HepG2 (cell line): ENCODE measurements around the gene RAB42. TPM values are rescaled to one million over a fixed set of nuclear protein-coding genes. Genes with fewer than 3 reads are reported as not detected.
A peak's percentile ranks its signal among the peaks of the same experiment; 100 is the strongest.

ENCODE experiments used
- AHDC1 ChIP-seq: sonication (generic); formaldehyde crosslinking; IDR thresholded peaks from 2 replicates; pipeline ENCODE4 v1.5.1; 2020; ENCODE audit warnings: mild to moderate bottlenecking, missing genetic modification reagents, borderline replicate concordance
- BRCA1 ChIP-seq: sonication (generic); formaldehyde crosslinking; IDR thresholded peaks from 2 replicates; pipeline ENCODE4 v1.4.0; 2020; ENCODE audit warnings: missing genetic modification reagents
- CEBPB ChIP-seq: IDR thresholded peaks from 2 replicates; pipeline ENCODE4 v1.6.1; 2011; ENCODE audit warnings: low read depth, low read length, improper control_type of control experiment, borderline replicate concordance
- ELF3 ChIP-seq: IDR thresholded peaks from 2 replicates; pipeline ENCODE4 v1.6.1; 2016; ENCODE audit warnings: missing genetic modification reagents, missing compliant biosample characterization
- MED1 ChIP-seq: sonication (generic); formaldehyde crosslinking; IDR thresholded peaks from 2 replicates; pipeline ENCODE4 v1.4.0; 2020; ENCODE audit warnings: missing genetic modification reagents
- MEF2D ChIP-seq: sonication (generic); formaldehyde crosslinking; IDR thresholded peaks from 2 replicates; pipeline ENCODE4 v1.5.1; 2020; ENCODE audit warnings: mild to moderate bottlenecking, missing genetic modification reagents
- MTERF4 ChIP-seq: sonication (generic); formaldehyde crosslinking; IDR thresholded peaks from 2 replicates; pipeline ENCODE4 v1.8.0; 2023; ENCODE audit warnings: mild to moderate bottlenecking, missing genetic modification reagents
- PCBP1 ChIP-seq: fragments of 200-400 bp; formaldehyde crosslinking; IDR thresholded peaks from 2 replicates; pipeline ENCODE4 v1.6.1; 2017; ENCODE audit warnings: mild to moderate bottlenecking, low read depth, low read length, borderline replicate concordance
- PTBP1 ChIP-seq: fragments of 200-400 bp; formaldehyde crosslinking; IDR thresholded peaks from 2 replicates; pipeline ENCODE4 v1.6.1; 2018; ENCODE audit warnings: low read length, low read depth; ENCODE audit not compliant: poor library complexity, severe bottlenecking
- RAD51 ChIP-seq: fragments of 450-650 bp; IDR thresholded peaks from 2 replicates; pipeline ENCODE4 v1.6.1; 2016; ENCODE audit warnings: borderline replicate concordance
- RARA ChIP-seq: IDR thresholded peaks from 2 replicates; pipeline ENCODE4 v1.6.1; 2016; ENCODE audit warnings: missing genetic modification reagents, missing compliant biosample characterization
- RORA ChIP-seq: sonication (generic); formaldehyde crosslinking; IDR thresholded peaks from 2 replicates; pipeline ENCODE4 v1.5.0; 2020; ENCODE audit warnings: mild to moderate bottlenecking, missing genetic modification reagents, moderate library complexity
- SIX1 ChIP-seq: sonication (generic); formaldehyde crosslinking; IDR thresholded peaks from 2 replicates; pipeline ENCODE4 v1.4.0; 2020; ENCODE audit warnings: missing genetic modification reagents, borderline replicate concordance
- SP1 ChIP-seq, 2 experiments: fragments of 450-650 bp in 1 of 2; sonication (generic) in 1 of 2; formaldehyde crosslinking in 1 of 2; IDR thresholded peaks; 2 replicates each; pipeline versions ENCODE4 v1.4.0 to v1.6.1; 2016 to 2020; ENCODE audit warnings: missing genetic modification reagents in 1 of 2
- TFE3 ChIP-seq: IDR thresholded peaks from 2 replicates; pipeline ENCODE4 v1.6.1; 2016
- ZBTB42 ChIP-seq: sonication (generic); formaldehyde crosslinking; IDR thresholded peaks from 2 replicates; pipeline ENCODE4 v1.5.0; 2020; ENCODE audit warnings: mild to moderate bottlenecking, missing genetic modification reagents
- ZBTB44 ChIP-seq: sonication (generic); formaldehyde crosslinking; IDR thresholded peaks from 2 replicates; pipeline ENCODE4 v1.4.0; 2020; ENCODE audit warnings: missing genetic modification reagents
- ZNF225 ChIP-seq: sonication (generic); formaldehyde crosslinking; IDR thresholded peaks from 2 replicates; pipeline ENCODE4 v1.4.0; 2020; ENCODE audit warnings: mild to moderate bottlenecking, missing genetic modification reagents
- ZNF367 ChIP-seq: sonication (generic); formaldehyde crosslinking; IDR thresholded peaks from 2 replicates; pipeline ENCODE4 v1.4.0; 2020; ENCODE audit warnings: missing genetic modification reagents, borderline replicate concordance
- ZNF691 ChIP-seq: sonication (generic); formaldehyde crosslinking; IDR thresholded peaks from 2 replicates; pipeline ENCODE4 v1.4.0; 2020; ENCODE audit warnings: missing genetic modification reagents, low read depth, mild to moderate bottlenecking, borderline replicate concordance
- polyA plus RNA-seq, 8 experiments: library from polyadenylated mRNA; depleted of rRNA in 3 of 8; stranded (reverse) in 7 of 8; unstranded in 1 of 8; fragments of >200 nt; fragmentation: Illumina TruSeq in 4 of 8; extraction: Trizol in 4 of 8; gene quantifications; 2 replicates each; pipeline versions ENCODE4 v1.2.1 to v1.2.3, GENCODE V29; 2011 to 2016; ENCODE audit warnings: low read depth in 4 of 8, missing spikeins in 1 of 8, mixed read lengths in 1 of 8; ENCODE audit not compliant: insufficient read depth in 1 of 8
- total RNA-seq, 5 experiments: library from RNA; depleted of rRNA; stranded (reverse); fragments of >200 nt; fragmentation: Illumina TruSeq; extraction: Trizol; gene quantifications; 2 replicates each; pipeline ENCODE4 v1.2.3, GENCODE V29; 2016; ENCODE audit warnings: low read depth in 1 of 5

RAB42 gene
- total and polyA plus RNA-seq, 2 of the 13 experiments (the other 11 are each of a cell fraction or from before 2014, with no cell fraction given), result 10.4 to 166 TPM

- TF ChIP-seq TFE3 (no peak), AHDC1 (CRISPR knock-in tag) (no peak), MED1 (CRISPR knock-in tag) (peak; percentile 78), RORA (CRISPR knock-in tag) (no peak), ZBTB44 (CRISPR knock-in tag) (no peak), RAD51 (no peak), ZNF691 (CRISPR knock-in tag) (no peak; the same call in 1 of the 2 replicates), RARA (CRISPR knock-in tag) (peak; percentile 27; the same call in 1 of the 2 replicates), ZBTB42 (CRISPR knock-in tag) (no peak), PCBP1 (no peak), SP1 (IDR thresholded peaks at IDR 0.05) (no peak), SP1 (CRISPR knock-in tag; IDR thresholded peaks at IDR 0.05) (no peak), ELF3 (peak; percentile 48), PTBP1 (no peak), MTERF4 (CRISPR knock-in tag) (no peak), ZNF225 (CRISPR knock-in tag) (no peak), ZNF367 (CRISPR knock-in tag) (no peak), SIX1 (no peak), BRCA1 (no peak), MEF2D (CRISPR knock-in tag) (peak; percentile 32; the same call in 1 of the 2 replicates), CEBPB (no peak)
Observed at GRCh38 chr1:28591708-28592320, at the start of gene RAB42 (continued).
